SIG-M5 treated with dmso at 0.1 percent for 504 hours (cell line): ENCODE data around the gene RHCE.
A peak's percentile ranks its signal among the peaks of the same experiment; 100 is the strongest.
"Not testable (repeated sequence)": the region's sequence is repeated elsewhere in the genome, so short reads cannot be mapped to it uniquely, and the experiment has no call there.

Source experiments
- DNase-seq: peaks from one replicate; lab custom pipeline; 2025; ENCODE audit not compliant: unreplicated experiment; lab: John Stamatoyannopoulos, UW

Gene RHCE

DNA sequence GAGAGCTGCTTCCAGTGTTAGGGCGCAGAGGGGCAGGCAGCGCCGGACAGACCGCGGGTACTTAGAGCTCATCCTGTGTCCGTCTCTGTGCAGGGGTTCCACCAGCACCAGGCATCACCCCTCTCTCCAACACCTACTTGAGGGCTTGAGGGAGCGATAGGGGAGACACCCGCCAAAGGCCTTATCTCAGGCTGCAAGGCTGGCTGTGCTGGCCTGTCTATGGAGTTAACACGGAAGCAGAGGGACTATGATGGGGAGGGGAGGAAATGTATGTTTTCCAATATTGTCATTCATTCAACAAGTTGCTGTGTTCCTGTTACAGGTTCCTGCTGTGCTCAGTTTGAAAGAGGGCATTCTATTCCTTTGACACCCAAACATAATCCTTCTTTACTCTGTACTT is at the start of gene RHCE:
Gene RHCE, minus strand, starts transcription at position 111 of the 400 bp plus-strand sequence. Its CDS starts 39 bp downstream, at position 72.
- DNase-seq = not testable (repeated sequence)

GRCh38 chr1:25469177-25469576 is 48.6 kb upstream of the RHCE start:
- no peak for DNase-seq

- DNase-seq = no peak
These were observed 47.4 kb upstream of the RHCE start for GRCh38 chr1:25468033-25468432.

GRCh38 chr1:25467616-25468015 is 47.0 kb upstream of the RHCE start:
- DNase-seq = no peak

DNA sequence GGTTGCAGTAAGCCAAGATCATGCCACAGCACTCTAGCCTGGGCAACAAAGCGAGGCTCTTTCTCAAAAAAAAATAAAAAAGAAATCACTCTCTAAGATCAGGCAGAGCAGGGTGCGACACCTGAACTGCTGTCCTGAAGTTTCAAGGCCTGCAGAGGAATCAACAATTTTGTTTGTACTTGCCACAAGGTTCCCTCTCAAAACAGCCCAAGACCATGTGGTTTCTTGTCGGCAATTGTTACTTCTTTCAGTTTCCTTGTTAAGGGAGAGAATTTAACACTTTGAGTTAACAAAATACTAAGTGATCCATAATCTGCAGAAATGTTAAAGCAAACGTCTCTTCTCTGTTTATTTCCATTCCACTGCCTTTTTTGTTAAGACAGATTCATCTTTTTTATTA is 46.6 kb upstream of the RHCE start:
- DNase-seq = no peak

- DNase-seq = no peak
These were observed 42.1 kb upstream of the RHCE start for GRCh38 chr1:25462732-25463131.

- no peak for DNase-seq
These were observed 41.2 kb upstream of the RHCE start for GRCh38 chr1:25461849-25462248.

DNA sequence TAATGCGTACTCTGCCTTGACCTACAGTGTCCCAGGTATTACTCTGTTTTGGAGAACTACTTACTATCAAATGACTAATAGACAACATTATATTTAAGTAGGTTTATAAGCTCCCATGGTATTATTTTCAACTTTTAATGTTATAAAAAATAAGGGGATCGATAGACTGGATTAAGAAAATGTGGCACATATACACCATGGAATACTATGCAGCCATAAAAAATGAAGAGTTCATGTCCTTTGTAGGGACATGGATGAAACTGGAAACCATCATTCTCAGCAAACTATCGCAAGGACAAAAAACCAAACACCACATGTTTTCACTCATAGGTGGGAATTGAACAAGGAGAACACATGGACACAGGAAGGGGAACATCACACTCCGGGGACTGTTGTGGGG is 40.2 kb upstream of the RHCE start:
- DNase-seq = not testable (repeated sequence)

- no peak for DNase-seq
These were observed 39.4 kb upstream of the RHCE start for GRCh38 chr1:25460020-25460419.

DNA sequence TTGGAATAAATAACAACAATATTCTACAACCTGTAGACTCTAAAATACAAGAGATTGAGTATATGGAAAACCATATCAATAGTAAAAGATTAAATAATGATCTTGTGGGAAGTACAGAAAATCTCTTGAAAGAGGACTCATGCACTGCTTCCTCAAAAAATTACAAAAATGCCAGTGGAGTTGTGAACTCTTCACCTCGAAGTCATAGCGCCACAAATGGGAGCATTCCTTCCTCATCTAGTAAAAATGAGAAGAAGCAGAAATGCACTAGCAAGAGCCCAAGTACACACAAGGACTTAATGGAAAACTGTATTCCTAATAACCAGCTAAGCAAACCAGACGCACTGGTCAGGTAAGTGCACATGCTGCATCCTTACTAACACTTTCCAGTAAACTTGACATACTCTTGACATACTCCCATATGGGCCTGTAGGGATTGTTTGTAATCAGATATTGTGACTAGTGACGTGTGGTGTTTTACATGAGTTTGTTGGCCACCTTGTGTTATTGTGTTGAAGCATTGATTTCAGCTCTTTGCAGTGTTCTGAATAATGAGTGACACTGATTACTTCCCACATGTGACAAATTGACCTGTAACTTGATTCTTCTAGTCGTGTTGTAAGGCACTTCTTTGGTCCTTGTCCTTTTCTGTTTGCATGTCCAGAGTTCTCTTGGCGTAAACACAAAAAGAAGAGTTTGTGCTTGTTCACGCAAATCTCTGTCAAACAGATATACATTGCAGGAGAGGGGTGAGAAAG is 38.1 kb upstream of the RHCE start:
- DNase-seq = peak; percentile 58

DNA sequence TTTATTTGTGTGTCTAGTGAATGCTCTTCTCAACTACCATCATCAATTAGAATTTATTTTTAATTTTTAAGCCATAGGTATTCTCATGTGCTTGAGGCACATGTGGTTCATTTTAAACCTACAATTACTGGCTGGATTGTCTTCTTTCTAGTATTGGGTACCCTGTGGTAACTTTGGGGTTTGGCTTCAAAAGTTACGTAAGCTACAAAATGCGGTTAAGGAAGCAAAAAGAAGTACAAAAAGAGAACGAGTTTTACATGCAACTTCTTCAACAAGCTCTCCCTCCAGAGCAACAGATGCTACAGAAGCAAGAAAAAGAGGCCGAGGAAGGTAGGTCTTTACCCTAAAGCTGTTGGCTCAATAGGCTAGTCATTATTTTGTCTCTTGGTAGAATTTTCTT is 35.9 kb upstream of the RHCE start:
- peak; percentile 81 for DNase-seq

DNA sequence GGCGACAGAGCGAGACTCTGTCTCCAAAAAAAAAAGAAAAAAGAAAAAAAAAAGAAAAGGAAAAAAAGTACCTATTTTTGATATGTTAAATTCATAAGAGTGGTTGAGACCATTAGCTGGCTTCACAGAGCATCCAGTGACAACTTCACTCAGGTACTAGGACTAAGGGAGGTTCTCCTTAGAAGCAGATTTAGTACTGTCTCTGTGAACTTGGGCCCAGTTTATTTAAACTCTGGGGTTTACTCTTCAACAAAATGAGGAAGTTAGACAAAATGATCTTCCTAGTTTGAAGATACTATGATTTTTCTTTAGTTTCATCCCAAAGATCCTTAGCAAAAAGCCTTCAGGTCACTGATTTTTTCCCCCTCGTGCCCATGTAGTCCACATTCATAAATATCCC is 31.3 kb upstream of the RHCE start:
- DNase-seq = peak; percentile 18

- DNase-seq = no peak
These were observed 30.3 kb upstream of the RHCE start for GRCh38 chr1:25450891-25451290.

- DNase-seq = no peak
These were observed 26.9 kb upstream of the RHCE start for GRCh38 chr1:25447547-25447946.

GRCh38 chr1:25445993-25446538 is 25.4 kb upstream of the RHCE start:
- no peak for DNase-seq

DNA sequence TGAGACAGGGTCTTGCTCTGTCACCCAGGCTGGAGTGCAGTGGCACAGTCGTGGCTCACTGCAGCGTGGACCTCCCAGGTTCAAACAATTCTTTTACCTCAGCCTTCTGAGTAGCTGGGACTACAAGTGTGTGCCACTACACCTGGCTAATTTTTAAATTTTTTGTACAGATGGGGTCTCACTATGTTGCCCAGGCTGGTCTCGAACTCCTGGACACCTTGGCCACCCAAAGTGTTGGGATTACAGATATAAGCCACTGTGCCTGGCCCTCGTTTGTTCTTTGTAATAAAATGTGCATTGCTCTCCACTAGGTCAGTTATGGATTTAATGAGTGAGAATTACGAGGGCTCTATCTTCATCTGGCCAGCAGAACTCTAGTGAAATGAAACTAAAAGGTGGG is 24.0 kb upstream of the RHCE start:
- not testable (repeated sequence) for DNase-seq

DNA sequence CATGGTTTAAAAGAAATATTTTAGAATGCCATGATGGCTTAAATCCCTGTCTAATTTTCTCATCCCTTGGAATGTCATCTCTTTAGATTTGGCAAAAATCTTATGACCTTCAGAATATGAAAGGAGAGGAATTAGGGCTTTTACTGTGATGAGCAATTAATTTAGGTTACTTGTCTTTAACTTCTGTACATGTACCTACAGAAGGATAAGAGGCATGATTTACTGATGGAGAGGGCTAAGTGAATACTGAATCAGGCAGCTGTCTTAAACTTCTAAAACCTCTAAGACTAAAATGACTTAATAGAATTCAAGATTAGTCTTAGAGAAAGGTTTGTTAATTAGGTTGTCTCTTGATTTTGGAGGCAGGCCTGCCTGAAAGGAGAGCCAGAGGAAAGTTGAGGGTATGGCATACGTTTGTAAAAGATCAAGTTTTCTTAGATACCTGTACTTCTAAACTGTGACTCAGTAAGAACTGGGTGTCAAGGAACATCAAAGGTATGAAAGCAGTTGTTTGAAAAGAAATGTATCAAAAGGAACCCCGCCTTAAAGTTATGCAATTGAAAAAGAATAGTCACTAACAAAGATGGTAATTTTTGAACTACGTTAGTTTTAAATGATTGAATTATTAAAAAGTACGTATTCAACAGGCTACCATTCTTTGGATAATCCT is 22.5 kb upstream of the RHCE start:
- DNase-seq = no peak

GRCh38 chr1:25442178-25442577 is 21.6 kb upstream of the RHCE start:
- DNase-seq = no peak

GRCh38 chr1:25439287-25439686 is 18.7 kb upstream of the RHCE start:
- DNase-seq = no peak

GRCh38 chr1:25437672-25438071 is 17.0 kb upstream of the RHCE start:
- DNase-seq = no peak

GRCh38 chr1:25435397-25436108 is 14.9 kb upstream of the RHCE start:
- peak; percentile 59 for DNase-seq
